CD4-positive, alpha-beta T cell treated with Interleukin-15 for 1 hour (primary cell): ENCODE measurements around the gene WFDC1.
"Not testable (repeated sequence)": the region's sequence is repeated elsewhere in the genome, so short reads cannot be mapped to it uniquely, and the experiment has no call there.

ENCODE experiments used
- DNase-seq: peaks from one replicate; pipeline ENCODE4 v3.0.0-alpha.2; 2020

WFDC1 gene

GRCh38 chr16:84330685-84331050 is 36.0 kb downstream of the WFDC1 start:
- DNase-seq: no peak

- DNase-seq: no peak
Observed at GRCh38 chr16:84331998-84332780, 37.5 kb downstream of the WFDC1 start.

- no peak for DNase-seq
Observed at GRCh38 chr16:84332975-84333684, 38.5 kb downstream of the WFDC1 start.

- DNase-seq: no peak
Observed at GRCh38 chr16:84334058-84334457, 39.4 kb downstream of the WFDC1 start.

- DNase-seq: no peak
Observed at GRCh38 chr16:84334482-84334881, 39.8 kb downstream of the WFDC1 start.

GRCh38 chr16:84337236-84337635 is 42.6 kb downstream of the WFDC1 start:
- not testable (repeated sequence) for DNase-seq

- no peak for DNase-seq
Observed at GRCh38 chr16:84339311-84339710, 44.6 kb downstream of the WFDC1 start.

GRCh38 chr16:84339766-84340165 is 45.1 kb downstream of the WFDC1 start:
- DNase-seq: no peak

- no peak for DNase-seq
Observed at GRCh38 chr16:84340325-84341040, 45.8 kb downstream of the WFDC1 start.

GRCh38 chr16:84341528-84342295 is 47.0 kb downstream of the WFDC1 start:
- DNase-seq: no peak

- DNase-seq: not testable (repeated sequence)
Observed at GRCh38 chr16:84343800-84344199, 49.1 kb downstream of the WFDC1 start.

- DNase-seq: no peak
Observed at GRCh38 chr16:84344781-84345180, 50.1 kb downstream of the WFDC1 start.

GRCh38 chr16:84347161-84347560 is 52.5 kb downstream of the WFDC1 start:
- no peak for DNase-seq

GRCh38 chr16:84348386-84348888 is 53.8 kb downstream of the WFDC1 start:
- no peak for DNase-seq

GRCh38 chr16:84349862-84350684 is 55.4 kb downstream of the WFDC1 start:
- no peak for DNase-seq

GRCh38 chr16:84350685-84351400 is 56.2 kb downstream of the WFDC1 start:
- DNase-seq: no peak

- no peak for DNase-seq
Observed at GRCh38 chr16:84351630-84352029, 57.0 kb downstream of the WFDC1 start.

- DNase-seq: no peak
Observed at GRCh38 chr16:84354306-84354705, 59.6 kb downstream of the WFDC1 start.

- no peak for DNase-seq
Observed at GRCh38 chr16:84355149-84355548, 60.5 kb downstream of the WFDC1 start.

- DNase-seq: no peak
Observed at GRCh38 chr16:84356176-84356575, 61.5 kb downstream of the WFDC1 start.

GRCh38 chr16:84356591-84357116 is 62.0 kb downstream of the WFDC1 start:
- no peak for DNase-seq
